Activated CD4-positive, alpha-beta T cell treated with anti-CD3 and anti-CD28 coated beads for 1 hour (primary cell): ENCODE data around the gene CD9.
"Not testable (repeated sequence)": the region's sequence is repeated elsewhere in the genome, so short reads cannot be mapped to it uniquely, and the experiment has no call there.

ENCODE experiments used
- DNase-seq: peaks from one replicate; pipeline ENCODE4 v3.0.0-alpha.2; 2020

Gene CD9

GRCh38 chr12:6180268-6181051, 19.7 kb upstream of the CD9 start:
- DNase-seq: no peak

GRCh38 chr12:6181166-6181565, 19.0 kb upstream of the CD9 start:
- no peak for DNase-seq

GRCh38 chr12:6181583-6182278, 18.5 kb upstream of the CD9 start:
- DNase-seq: no peak

- no peak for DNase-seq
These were observed 17.8 kb upstream of the CD9 start for GRCh38 chr12:6182279-6182898.

GRCh38 chr12:6183689-6184428, 16.3 kb upstream of the CD9 start:
- no peak for DNase-seq

GRCh38 chr12:6185961-6186827, 14.0 kb upstream of the CD9 start:
- no peak for DNase-seq

GRCh38 chr12:6187948-6188793, 12.0 kb upstream of the CD9 start:
- DNase-seq: no peak

GRCh38 chr12:6189028-6189427, 11.2 kb upstream of the CD9 start:
- DNase-seq: no peak

GRCh38 chr12:6189952-6190598, 10.1 kb upstream of the CD9 start:
- not testable (repeated sequence) for DNase-seq

GRCh38 chr12:6190767-6191530, 9.3 kb upstream of the CD9 start:
- not testable (repeated sequence) for DNase-seq

GRCh38 chr12:6192604-6193380, 7.4 kb upstream of the CD9 start:
- DNase-seq: no peak

- DNase-seq: no peak
These were observed 6.1 kb upstream of the CD9 start for GRCh38 chr12:6193853-6194815.

GRCh38 chr12:6195665-6196535, 4.3 kb upstream of the CD9 start:
- peak; percentile 61 for DNase-seq

GRCh38 chr12:6198051-6198450, 2.1 kb upstream of the CD9 start:
- DNase-seq: no peak

- no peak for DNase-seq
These were observed 1.6 kb upstream of the CD9 start for GRCh38 chr12:6198556-6198955.

- no peak for DNase-seq
These were observed 1.1 kb upstream of the CD9 start for GRCh38 chr12:6198985-6199530.
